Activated CD8-positive, alpha-beta memory T cell treated with anti-CD3 and anti-CD28 coated beads for 48 hours (primary cell): ENCODE results near the gene GPR65.
"Not testable (repeated sequence)": the region's sequence is repeated elsewhere in the genome, so short reads cannot be mapped to it uniquely, and the experiment has no call there.

ENCODE experiments used
- DNase-seq, 3 experiments: peaks; one replicate each; pipeline ENCODE4 v3.0.0-alpha.2; 2020; ENCODE audit warnings: low read depth in 2 of 3, low spot score in 2 of 3

Gene GPR65

GRCh38 chr14:88003425-88003824, 1.5 kb upstream of the GPR65 start:
- no peak for DNase-seq

- DNase-seq = no peak
These were observed 364 bp upstream of the GPR65 start for GRCh38 chr14:88004506-88005036.

- no peak for DNase-seq
These were observed 1.3 kb downstream of the GPR65 start for GRCh38 chr14:88005978-88006851.

GRCh38 chr14:88007608-88008007, 2.7 kb downstream of the GPR65 start:
- DNase-seq = no peak

GRCh38 chr14:88008039-88008742, 3.3 kb downstream of the GPR65 start:
- no peak for DNase-seq

- no peak for DNase-seq
These were observed 4.6 kb downstream of the GPR65 start for GRCh38 chr14:88009486-88009885.

GRCh38 chr14:88010331-88010730, 5.4 kb downstream of the GPR65 start:
- no peak for DNase-seq

- DNase-seq = no peak
These were observed 7.6 kb downstream of the GPR65 start for GRCh38 chr14:88012495-88012894.

GRCh38 chr14:88013750-88014349, 8.9 kb downstream of the GPR65 start:
- no peak for DNase-seq

- no peak for DNase-seq
These were observed 11.8 kb downstream of the GPR65 start for GRCh38 chr14:88016768-88017167.

- no peak for DNase-seq
These were observed 12.6 kb downstream of the GPR65 start for GRCh38 chr14:88017535-88017934.

GRCh38 chr14:88023658-88024187, 18.8 kb downstream of the GPR65 start:
- no peak for DNase-seq

GRCh38 chr14:88024252-88025086, 19.5 kb downstream of the GPR65 start:
- not testable (repeated sequence) for DNase-seq

GRCh38 chr14:88025313-88025712, 20.4 kb downstream of the GPR65 start:
- no peak for DNase-seq

- DNase-seq = no peak
These were observed 22.0 kb downstream of the GPR65 start for GRCh38 chr14:88026890-88027289.

- DNase-seq = no peak
These were observed 24.6 kb downstream of the GPR65 start for GRCh38 chr14:88029500-88029899.

- no peak for DNase-seq
These were observed 25.1 kb downstream of the GPR65 start for GRCh38 chr14:88030079-88030478.

GRCh38 chr14:88030892-88031291, 26.0 kb downstream of the GPR65 start:
- no peak for DNase-seq

- no peak for DNase-seq
These were observed 27.4 kb downstream of the GPR65 start for GRCh38 chr14:88032373-88032772.

GRCh38 chr14:88034076-88034475, 29.1 kb downstream of the GPR65 start:
- DNase-seq = no peak

- DNase-seq = no peak
These were observed 31.5 kb downstream of the GPR65 start for GRCh38 chr14:88036422-88036821.
